ENCODE measurements around the gene SNTG2.

- TF ChIP-seq CTCF (IDR thresholded peaks at IDR 0.05), result no peak
- TF ChIP-seq POLR2A (IDR thresholded peaks at IDR 0.05), result no peak
These were observed 78.2 kb downstream of the SNTG2 start for GRCh38 chr2:1028831-1029230.
